NOMO-1 treated with dmso at 0.1 percent for 144 hours (cell line): ENCODE measurements around the gene C5AR1.
A peak's percentile ranks its signal among the peaks of the same experiment; 100 is the strongest.
"Not testable (repeated sequence)": the region's sequence is repeated elsewhere in the genome, so short reads cannot be mapped to it uniquely, and the experiment has no call there.

Experiments
- DNase-seq: peaks from one replicate; lab custom pipeline; 2025; ENCODE audit not compliant: unreplicated experiment; lab: John Stamatoyannopoulos, UW

The C5AR1 gene

DNA sequence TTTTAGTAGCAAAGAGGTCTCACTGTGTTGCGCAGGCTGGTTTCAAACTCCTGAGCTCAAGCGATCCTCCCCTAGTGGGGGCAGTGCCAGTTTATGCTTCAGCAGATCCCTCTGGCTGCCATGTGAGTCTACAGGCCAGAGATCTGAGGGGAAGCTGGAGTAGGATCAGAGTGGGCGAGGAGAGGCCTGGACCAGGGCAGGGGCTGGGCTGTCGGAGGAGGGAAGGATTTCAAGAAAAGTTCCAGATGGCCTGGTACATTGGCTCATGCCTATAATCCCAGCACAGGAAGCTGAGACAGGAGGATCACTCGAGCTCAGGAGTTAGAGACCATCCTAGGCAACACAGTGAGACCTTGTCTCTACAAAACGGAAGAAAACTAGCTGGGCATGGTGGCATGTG, 49.3 kb downstream of the C5AR1 start:
- no peak for DNase-seq

DNA sequence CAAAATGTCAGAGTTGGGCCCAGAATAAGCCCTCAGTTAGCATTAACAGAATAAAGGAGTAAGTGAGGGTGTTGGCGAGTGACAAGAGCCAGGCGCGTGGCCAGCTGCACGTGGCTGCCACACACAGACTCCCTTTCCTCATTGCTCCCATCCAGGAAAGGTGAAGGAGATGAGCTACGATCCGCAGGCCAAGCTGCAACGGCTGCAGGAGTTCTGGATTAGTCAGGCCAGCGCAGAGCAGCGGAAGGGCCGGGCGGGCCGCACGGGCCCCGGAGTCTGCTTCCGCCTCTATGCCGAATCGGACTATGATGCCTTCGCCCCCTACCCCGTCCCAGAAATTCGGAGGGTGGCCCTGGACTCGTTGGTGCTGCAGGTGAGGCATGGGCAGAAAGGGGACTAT, 52.7 kb downstream of the C5AR1 start:
- DNase-seq: no peak

DNA sequence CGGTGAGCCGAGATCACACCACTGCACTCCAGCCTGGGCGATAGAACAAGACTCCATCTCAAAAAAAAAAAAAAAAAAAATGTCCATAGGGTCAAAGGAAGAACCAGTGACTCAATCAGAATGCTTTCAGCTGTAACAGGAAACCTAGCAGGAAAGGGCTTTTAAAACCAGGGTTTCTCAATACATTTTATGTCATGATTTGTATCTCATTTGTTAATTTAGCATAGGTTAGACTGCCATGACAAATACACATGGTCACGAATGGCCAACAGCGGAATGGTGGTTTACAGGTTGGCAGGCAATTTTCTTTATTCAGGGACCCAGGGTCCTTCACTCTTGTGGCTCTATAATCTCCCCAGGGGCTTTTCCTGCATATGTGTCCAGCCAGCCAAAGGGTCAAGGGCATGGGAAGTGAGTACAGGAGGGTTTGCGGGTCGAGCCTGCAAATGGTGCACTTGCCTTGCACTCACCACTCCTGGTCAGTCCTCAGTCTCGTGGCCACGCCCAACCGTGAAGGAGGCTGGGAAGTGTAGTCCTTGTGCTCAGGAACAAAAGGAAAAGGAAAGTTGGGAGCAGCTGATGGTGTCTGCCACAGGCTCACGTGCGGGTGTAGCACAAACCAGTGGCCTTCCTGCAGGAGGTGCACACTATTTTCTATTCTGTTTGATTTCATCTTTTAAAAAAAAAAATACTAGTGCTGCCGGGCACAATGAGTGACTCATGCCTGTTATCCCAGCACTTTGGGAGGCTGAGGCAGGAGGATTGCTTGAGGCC, 54.3 kb downstream of the C5AR1 start:
- peak; percentile 52 for DNase-seq

DNA sequence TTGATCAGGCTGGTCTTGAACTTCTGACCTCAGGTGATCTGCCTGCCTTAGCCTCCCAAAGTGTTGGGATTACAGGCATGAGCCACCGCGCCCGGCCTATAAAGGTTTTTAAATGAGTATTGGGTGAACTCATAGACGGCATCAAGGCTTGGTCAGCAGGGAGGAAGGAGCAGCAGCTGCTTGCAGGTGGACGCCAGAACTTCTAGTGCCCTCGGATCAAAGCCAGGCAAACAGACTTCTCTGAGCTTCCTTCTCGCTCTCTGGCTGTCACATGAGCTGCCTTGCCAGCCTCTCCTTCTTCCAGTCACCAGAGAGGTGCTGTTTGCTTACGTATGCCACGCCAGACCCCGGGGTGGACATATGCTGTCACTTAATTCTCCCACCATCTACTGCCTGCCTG, 55.8 kb downstream of the C5AR1 start:
- DNase-seq: not testable (repeated sequence)

DNA sequence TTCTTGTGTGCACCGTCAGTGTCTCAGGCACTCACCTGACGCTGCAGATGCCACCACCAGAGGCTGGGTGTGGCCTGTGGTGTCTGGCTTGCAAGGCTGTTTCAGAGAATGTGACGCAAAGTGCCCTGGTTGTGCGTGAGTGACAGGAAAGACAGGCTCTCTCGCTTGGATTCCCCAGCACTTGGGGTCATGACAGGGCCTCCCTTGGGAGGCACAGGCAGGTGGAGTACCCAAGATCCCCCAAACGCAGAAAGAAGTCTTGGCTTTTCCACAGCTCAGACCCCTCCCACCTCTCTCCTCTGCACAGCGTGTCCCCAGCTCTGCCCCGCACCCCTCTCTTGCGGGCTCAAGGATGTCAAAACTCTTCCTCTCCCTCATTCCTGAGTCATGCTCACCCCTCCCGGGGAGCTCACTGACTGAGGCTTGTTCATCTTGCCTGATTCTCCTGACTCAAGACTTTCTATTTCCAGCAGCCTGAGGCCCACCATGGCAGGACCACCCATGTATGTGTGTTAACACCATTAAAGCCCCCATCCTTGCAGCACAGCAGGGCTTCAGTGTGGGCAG, 60.5 kb downstream of the C5AR1 start:
- peak; percentile 83 for DNase-seq

DNA sequence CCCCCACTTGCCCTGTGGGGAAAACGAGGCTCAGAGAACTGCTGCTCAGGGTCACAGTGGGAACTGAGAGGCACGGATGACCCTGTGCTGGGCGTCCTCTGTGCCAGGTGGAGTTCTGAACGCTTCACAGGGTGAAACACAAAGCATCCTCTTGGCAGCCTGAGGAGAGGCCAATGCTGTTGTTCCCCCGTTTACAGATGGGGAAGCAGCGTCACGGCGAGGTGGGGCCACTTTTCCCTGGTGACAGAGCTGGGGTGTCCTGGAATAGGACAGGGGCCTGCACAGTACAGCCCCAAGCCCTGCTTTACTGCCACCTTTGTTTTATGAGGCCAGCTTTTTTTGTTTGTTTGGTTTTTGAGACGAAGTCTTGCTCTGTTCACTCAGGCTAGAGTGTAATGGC, 61.6 kb downstream of the C5AR1 start:
- DNase-seq: no peak
